Progenitor cell of endocrine pancreas (in vitro differentiated cells): ENCODE data around the gene RPTOR. TPM values are rescaled to one million over a fixed set of nuclear protein-coding genes. Genes with fewer than 3 reads are reported as not detected.

Experiments used
- DNase-seq: peaks from one replicate; pipeline ENCODE4 v3.0.0; 2021; ENCODE audit warnings: low spot score; ENCODE audit not compliant: unreplicated experiment
- H3K27ac Mint-ChIP-seq: 2 replicates; pipeline ENCODE4 v1.8.0; 2021; ENCODE audit warnings: mild to moderate bottlenecking, moderate library complexity, mixed read lengths
- H3K27me3 Mint-ChIP-seq: 2 replicates; pipeline ENCODE4 v1.8.0; 2021; ENCODE audit warnings: mixed read lengths
- H3K36me3 Mint-ChIP-seq: 2 replicates; pipeline ENCODE4 v1.8.0; 2022; ENCODE audit warnings: mixed read lengths; ENCODE audit not compliant: insufficient read depth
- H3K4me1 Mint-ChIP-seq: 2 replicates; pipeline ENCODE4 v1.8.0; 2021; ENCODE audit warnings: low read depth, mixed read lengths
- H3K4me3 Mint-ChIP-seq: 2 replicates; pipeline ENCODE4 v1.8.0; 2021; ENCODE audit warnings: low read depth, mild to moderate bottlenecking, moderate library complexity, mixed read lengths
- H3K9me3 Mint-ChIP-seq: 2 replicates; pipeline ENCODE4 v1.8.0; 2021; ENCODE audit warnings: low read depth, mixed read lengths
- total RNA-seq: library from RNA; stranded (reverse); gene quantifications from 2 replicates; pipeline ENCODE4 v1.2.1, GENCODE V29; 2021
- TF ChIP-seq, protein P1 (sequence below): fragments of 200-600 bp; sonication (generic); IDR thresholded peaks from one replicate; pipeline ENCODE4 v1.5.0; 2021; ENCODE audit warnings: antibody characterized with exemption, mild to moderate bottlenecking; ENCODE audit not compliant: unreplicated experiment

The RPTOR gene
- total RNA-seq, 1 donor from 2014 or later: 40.0 TPM

DNA sequence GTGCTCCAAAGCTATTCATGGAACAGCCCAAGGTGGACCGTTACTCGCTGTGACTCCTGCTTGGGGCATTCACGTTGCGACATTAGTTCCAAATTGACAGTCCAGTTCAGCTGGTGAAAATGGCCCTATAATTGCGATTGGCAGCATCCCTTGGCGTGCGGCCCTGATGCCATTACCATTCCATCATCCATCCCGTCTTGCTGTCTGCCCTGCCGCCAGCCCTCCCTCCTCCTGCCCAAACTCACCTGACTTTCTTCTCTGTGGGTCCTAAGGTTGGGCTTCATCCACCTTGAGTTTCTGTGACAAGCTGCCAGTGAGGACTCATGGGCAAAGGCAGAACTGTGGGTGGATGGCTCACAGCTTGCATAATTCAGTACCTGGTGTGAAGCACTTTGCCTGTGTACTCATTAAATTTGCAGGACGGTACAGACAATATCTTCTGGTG, 104.6 kb downstream of the RPTOR start:
- Mint-ChIP-seq H3K4me3 (no peak overlapping the region), H3K4me1 (no peaks in the 10 kb centered on the region), H3K27ac (no peak overlapping the region), H3K9me3 (no peaks in the 10 kb centered on the region), H3K36me3 (peaks cover 7% of the 10 kb centered on the region), H3K27me3 (no peaks in the 10 kb centered on the region)
- TF ChIP-seq, protein P1, sequence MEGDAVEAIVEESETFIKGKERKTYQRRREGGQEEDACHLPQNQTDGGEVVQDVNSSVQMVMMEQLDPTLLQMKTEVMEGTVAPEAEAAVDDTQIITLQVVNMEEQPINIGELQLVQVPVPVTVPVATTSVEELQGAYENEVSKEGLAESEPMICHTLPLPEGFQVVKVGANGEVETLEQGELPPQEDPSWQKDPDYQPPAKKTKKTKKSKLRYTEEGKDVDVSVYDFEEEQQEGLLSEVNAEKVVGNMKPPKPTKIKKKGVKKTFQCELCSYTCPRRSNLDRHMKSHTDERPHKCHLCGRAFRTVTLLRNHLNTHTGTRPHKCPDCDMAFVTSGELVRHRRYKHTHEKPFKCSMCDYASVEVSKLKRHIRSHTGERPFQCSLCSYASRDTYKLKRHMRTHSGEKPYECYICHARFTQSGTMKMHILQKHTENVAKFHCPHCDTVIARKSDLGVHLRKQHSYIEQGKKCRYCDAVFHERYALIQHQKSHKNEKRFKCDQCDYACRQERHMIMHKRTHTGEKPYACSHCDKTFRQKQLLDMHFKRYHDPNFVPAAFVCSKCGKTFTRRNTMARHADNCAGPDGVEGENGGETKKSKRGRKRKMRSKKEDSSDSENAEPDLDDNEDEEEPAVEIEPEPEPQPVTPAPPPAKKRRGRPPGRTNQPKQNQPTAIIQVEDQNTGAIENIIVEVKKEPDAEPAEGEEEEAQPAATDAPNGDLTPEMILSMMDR: no peak
- no peak for DNase-seq

DNA sequence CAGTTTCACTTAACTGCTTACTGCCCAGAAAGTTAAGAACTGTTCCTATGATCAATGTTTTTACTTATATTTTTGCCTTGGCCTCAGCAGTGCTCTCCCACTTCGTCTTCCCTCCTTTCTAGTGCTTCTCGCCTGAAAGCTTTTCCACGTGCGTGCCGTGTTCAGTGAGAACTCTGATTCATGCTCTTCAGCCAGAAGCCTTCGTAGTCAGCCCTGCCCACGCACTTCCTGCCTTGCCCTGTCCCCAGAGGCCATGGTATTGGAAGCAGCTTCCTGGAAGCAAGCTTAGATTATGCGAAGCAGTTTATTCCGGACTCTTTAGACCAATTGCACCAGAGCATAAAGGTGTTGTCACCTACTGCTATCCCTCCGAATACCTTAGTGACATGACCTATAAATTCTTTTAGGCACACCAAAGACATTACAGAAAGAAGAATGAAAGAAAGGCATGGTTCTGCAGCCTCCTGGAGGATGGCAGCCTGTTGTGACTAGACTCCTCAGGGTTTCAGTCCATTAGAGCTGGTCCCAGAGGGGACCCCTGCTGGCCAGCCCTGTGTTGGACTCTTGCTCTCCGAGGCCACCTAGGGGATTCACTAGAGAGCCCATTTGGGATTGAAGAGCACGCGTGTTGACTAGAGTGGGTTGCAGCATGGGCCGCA, 105.2 kb downstream of the RPTOR start:
- Mint-ChIP-seq H3K36me3 (peaks cover 6% of the 10 kb centered on the region), H3K4me3 (no peak overlapping the region), H3K27me3 (no peaks in the 10 kb centered on the region), H3K9me3 (no peaks in the 10 kb centered on the region), H3K4me1 (no peaks in the 10 kb centered on the region), H3K27ac (no peak overlapping the region)
- no peak for DNase-seq
- TF ChIP-seq, protein P1: peak; percentile 76

DNA sequence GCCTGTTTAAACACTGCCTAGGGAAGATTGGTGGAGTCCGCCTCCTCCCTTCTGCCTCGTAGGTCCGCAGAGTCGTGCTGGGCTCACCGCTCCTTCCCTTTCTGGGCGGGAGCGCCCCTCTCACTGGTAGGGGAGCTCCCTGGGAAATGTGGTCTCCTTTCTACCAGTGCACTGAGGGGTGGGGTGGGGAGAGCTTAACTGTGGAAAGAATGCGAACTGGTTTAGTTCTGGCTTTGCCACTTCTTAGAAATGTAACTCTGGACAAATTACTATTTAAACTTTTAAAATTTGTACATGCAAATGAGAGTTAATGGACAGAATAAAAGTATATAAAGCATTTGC, 105.7 kb downstream of the RPTOR start:
- no peaks in the 10 kb centered on the region for H3K4me1 Mint-ChIP-seq
- no peak for DNase-seq
- no peak overlapping the region for H3K4me3 Mint-ChIP-seq
- TF ChIP-seq, protein P1: no peak
- H3K27me3 Mint-ChIP-seq: no peaks in the 10 kb centered on the region
- H3K27ac Mint-ChIP-seq: no peak overlapping the region
- peaks cover 6% of the 10 kb centered on the region for H3K36me3 Mint-ChIP-seq
- H3K9me3 Mint-ChIP-seq: no peaks in the 10 kb centered on the region

DNA sequence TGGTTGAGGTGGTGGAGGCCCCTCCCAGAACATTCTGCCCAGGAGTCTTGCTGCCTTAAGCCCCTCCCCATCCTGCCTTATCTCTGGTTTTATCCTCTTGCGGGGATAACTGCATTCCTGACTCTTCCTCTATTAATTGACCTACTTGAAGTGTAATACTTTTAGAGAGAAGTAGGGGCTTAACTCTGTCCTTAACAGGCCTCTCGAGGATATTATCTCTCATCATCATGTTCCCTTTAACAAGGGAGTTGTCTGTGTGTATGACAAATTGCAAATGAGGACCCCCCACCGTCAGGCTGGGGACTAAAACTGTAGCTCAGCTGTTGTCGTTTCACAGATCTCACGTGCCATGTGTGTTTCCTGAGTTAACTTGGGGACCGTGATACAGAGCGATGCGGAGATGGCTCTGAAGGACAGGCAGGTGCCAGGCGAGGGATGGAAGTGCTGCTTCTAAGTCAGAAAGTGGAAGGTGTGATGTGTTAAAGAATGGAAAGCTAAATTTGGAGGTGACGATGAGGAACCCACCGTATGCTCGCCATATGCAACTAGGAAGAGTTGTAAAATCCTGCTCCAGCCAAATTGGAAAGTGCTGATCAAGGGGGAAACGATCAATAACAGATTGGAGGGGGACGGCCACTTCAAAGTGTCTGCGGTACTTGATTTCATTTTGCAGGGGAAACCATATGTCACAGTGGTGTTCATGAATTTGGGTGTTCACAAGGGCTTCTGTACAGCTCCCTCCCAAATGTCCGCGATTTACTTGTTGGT, 106.3 kb downstream of the RPTOR start:
- Mint-ChIP-seq H3K36me3 (peaks cover 6% of the 10 kb centered on the region), H3K9me3 (no peaks in the 10 kb centered on the region), H3K4me3 (no peak overlapping the region), H3K27ac (peak overlapping the region; percentile 30), H3K4me1 (no peaks in the 10 kb centered on the region), H3K27me3 (no peaks in the 10 kb centered on the region)
- TF ChIP-seq, protein P1: no peak
- DNase-seq: no peak

DNA sequence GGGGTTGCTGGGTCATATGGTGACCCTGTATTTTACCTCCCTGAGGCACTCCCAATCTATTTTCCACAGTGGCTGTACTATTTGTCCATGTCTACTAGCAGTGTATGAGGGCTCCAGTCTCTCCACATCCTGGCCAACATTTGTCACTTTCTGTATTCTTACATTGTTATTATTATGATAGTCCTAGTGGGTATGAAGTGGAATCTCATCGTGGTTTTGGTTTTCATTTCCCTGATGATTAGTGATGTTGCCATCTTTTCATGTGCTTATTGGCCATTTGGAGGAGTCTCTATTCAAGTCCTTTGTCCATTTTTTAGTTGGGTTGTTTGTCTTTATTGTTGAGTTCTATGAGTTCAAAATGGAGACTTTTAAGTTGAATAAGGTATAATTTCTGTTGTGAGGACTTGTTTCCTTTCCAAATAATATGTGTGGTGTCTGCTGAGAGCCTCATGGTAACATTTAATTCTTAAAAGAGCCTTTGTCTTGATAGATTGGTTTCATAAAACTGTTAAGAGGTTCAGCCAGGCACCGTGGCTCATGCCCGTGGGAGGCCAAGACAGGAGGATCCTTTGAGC, 108.2 kb downstream of the RPTOR start:
- TF ChIP-seq, protein P1: no peak
- Mint-ChIP-seq H3K27me3 (no peaks in the 10 kb centered on the region), H3K9me3 (peaks cover 5% of the 10 kb centered on the region), H3K27ac (no peak overlapping the region), H3K36me3 (peaks cover 11% of the 10 kb centered on the region), H3K4me1 (peaks cover 1% of the 10 kb centered on the region), H3K4me3 (no peak overlapping the region)
- DNase-seq: no peak
